ENCODE measurements around the gene TNFSF15.

DNA sequence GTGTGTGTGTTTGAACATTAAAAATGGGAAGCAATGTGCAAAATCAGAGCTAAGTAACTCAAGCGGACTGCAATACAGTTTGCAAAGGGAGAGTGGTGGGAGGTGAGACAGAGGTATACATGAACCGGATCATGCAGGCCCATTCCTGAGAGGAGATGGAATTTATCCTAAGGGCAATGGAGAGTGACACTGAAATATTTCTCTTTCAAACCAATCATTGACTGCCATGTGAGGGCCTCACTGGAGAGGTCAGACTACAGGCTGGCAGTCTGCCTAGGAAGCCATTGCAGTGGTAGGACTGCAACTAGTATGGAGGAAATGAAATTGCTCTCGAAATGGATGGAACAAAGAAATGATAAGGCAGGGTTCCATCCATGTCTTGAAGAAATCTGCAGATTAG, 34.8 kb downstream of the TNFSF15 start:
- TF ChIP-seq ARNTL (CRISPR knock-in tag; IDR thresholded peaks at IDR 0.05; ENCODE audit: borderline replicate concordance, low read depth) (no peak), ZNF565 (CRISPR knock-in tag; conservative IDR thresholded peaks at IDR 0.05; ENCODE audit: low read depth) (no peak)

All from SK-N-SH treated with all-trans-retinoic acid at 6 μM for 48 hours (cell line).